ENCODE data around the gene KRT3.

DNA sequence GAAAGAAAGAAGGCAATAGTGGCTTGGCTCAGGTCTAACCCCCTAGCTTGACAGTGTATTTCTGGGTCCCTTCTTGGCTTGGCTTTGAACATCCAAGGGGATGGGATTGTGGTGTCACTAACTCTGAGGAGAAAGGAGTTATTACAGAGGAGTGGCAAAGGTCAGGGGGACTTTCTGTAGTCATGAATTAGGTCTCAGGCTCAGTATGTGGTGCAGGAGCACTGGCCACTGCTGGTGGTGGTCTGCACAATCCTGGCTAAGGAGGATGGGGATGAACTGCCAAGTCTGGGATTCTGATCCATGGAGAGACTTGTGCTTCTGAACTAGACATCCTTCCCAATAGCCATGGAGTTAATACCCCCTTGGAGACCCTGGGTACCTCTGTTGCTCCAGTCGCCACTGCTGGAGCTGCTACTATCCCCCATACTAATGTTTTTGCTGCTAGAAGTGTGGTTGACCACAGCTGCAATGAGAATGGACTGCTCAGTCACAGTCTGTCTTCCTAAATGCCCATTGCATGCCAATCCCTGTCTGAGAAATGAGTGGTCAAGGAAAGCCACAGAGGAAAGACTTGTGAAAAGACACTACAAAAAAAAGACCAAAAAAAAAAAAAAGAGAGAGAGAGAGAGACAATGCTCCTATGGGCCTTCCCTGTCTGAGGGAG is 51.3 kb downstream of the KRT3 start:
- TF ChIP-seq POLR2A (IDR thresholded peaks at IDR 0.05; ENCODE audit: low read depth): no peak
- TF ChIP-seq CTCF (IDR thresholded peaks at IDR 0.05): no peak
- TF ChIP-seq EP300 (IDR thresholded peaks at IDR 0.05): no peak
